Stomach (tissue), 8 donors: ENCODE results near the gene TLE3. TPM values are rescaled to one million over a fixed set of nuclear protein-coding genes. Genes with fewer than 3 reads are reported as not detected.

Experiments used
- polyA plus RNA-seq, 3 donors: library from polyadenylated mRNA; stranded (reverse); fragments of 200-250 nt; gene quantifications; one replicate each; pipeline ENCODE4 v1.2.3, GENCODE V29; 2013
- small RNA-seq, 4 donors: library from RNA; depleted of rRNA; stranded (forward); fragments of <200 nt; gene quantifications; one replicate each; pipeline ENCODE3, GENCODE V24; 2016
- total RNA-seq, 5 donors: library from RNA; depleted of rRNA; stranded (reverse); fragments of >200 nt; gene quantifications; one replicate each; pipeline versions ENCODE4 v1.1.0 to v1.2.3, GENCODE V29; 2014 to 2016
- donor health status: healthy with polysubstance abuse.
- donor health status: Bipolar disorder and iron deficiency.
- donor health status: healthy.

TLE3 gene
- total and polyA plus RNA-seq, 8 donors: 13.3 to 186 (median 30.9) TPM

Small RNAs within 50 kb of the gene (small RNA-seq; reads per million reads assigned to genes)
- 2.4 to 25.3 (median 13.5) reads per million in 4 donors for gene MIR629
